ENCODE results near the gene PROZ.
"Not testable (repeated sequence)": the region's sequence is repeated elsewhere in the genome, so short reads cannot be mapped to it uniquely, and the experiment has no call there.

The PROZ gene, protein sequence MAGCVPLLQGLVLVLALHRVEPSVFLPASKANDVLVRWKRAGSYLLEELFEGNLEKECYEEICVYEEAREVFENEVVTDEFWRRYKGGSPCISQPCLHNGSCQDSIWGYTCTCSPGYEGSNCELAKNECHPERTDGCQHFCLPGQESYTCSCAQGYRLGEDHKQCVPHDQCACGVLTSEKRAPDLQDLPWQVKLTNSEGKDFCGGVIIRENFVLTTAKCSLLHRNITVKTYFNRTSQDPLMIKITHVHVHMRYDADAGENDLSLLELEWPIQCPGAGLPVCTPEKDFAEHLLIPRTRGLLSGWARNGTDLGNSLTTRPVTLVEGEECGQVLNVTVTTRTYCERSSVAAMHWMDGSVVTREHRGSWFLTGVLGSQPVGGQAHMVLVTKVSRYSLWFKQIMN

DNA sequence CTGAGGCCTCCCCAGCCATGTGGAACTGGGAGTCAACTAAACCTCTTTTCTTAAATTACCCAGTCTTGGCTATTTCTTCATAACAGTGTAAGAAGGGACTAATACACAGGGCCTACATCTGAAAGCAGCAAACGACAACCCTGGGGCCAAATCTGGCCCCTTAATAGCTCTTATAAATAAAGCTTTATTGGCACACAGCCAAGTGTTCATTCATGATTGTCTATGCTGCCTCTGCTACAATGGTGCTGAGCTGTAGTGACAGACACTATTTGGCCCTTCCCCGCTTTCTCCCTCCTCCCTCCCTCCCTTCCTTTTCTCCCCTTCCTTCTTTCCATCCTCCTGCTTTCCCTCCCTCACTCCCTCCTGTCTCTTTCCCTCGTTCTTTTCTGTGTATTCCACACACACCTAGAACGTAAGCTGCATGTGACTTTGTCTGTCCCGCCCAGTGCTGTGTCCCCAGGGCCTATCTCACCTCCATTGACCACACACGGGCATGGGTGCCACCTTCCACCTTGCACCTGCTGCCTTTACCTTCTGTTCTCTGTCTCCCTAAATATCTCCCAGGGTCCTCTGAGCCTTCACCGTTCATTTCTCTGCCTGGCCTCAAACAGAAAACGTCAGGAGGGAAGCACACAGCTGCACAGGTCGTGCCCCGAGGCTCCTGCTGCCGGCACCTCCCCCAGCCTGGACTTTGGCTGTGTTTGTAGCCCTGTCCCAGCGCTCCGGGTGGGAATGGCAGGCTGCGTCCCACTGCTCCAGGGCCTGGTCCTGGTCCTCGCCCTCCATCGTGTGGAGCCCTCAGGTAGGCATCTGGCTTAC is at the start of gene PROZ:
PROZ (plus strand) TSS at position 720 of the 819 bp plus-strand sequence; CDS start at position 733, 13 bp downstream.
- no peak for DNase-seq (ENCODE audit: low read depth, low spot score)

DNA sequence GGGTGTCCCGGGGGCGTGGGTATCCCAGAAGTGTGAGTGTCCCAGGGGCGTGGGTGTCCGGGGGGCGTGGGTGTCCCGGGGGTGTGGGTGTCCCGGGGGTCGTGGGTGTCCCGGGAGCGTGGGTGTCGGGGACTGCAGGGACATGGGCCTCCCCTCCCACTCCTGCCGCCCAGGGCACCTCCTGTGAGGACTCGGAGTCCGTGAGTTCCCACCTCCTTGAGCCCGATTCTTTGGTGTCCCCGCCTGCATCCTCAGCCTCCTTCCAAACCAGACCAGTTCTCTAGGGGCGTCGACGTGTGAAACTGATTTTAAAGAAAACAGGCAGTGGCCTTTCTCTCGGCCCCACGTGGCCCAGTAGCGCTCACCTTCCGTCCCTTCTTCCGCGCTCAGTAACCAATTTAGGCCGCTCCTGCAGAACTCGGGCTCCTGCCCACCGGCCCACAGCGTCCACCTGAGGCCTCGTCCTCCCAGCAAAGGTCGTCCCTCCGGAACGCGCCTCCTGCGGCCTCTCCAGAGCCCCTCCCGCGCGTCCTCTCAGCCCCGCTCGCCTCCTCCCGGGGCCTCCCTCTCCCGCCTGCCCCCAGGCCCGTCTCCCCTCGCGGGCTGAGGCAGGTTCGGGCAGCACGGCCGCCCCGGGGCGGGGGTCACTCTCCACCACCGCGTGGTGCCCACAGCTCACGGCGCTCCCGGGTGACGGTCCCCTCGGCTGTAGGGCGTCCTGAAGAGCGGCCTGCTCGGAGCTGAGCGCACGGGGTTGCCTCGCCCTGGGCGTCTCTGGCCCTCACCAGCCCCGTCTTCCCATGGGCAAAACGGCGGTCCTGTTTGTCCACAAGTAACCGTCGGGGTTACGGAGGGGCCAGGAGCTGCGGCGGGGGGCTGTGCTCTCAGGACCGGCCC is 49.0 kb upstream of the PROZ start:
- DNase-seq (ENCODE audit: low read depth, low spot score) = no peak

DNA sequence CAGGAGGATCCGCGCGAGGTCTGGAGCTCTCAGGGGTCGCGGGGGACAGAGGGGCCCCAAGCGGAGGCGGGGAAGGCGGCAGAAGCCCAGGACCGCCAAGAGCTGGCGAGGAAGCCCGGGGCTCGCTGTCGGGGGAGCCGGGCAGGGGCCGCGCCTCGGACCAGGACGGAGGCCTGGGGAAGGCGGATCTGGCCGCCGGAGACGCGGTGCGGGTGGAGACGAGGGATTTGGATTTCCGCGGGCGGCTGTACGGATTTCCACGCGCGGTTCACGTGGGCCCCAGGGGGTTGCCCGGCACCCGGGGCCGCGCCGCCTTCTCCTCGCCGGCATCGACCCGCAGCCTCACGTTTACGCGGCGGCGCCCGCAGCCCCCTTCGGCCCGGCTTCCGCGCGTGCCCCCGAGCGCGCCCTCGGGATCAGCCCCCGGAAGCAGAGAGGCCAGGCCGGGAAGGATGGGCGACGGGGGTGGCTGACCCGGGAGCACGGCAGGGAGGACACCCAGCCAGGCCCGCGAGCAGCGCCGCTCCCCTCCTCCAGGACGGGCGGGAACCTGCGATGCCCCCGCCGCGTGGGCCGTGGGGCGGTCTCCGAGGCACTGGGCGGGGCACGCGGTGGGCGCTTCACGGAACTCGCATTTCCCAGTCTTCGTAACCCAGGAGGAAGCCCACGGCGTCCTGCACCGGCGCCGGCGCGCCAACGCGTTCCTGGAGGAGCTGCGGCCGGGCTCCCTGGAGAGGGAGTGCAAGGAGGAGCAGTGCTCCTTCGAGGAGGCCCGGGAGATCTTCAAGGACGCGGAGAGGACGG is 48.2 kb upstream of the PROZ start:
- no peak for DNase-seq (ENCODE audit: low read depth, low spot score)

DNA sequence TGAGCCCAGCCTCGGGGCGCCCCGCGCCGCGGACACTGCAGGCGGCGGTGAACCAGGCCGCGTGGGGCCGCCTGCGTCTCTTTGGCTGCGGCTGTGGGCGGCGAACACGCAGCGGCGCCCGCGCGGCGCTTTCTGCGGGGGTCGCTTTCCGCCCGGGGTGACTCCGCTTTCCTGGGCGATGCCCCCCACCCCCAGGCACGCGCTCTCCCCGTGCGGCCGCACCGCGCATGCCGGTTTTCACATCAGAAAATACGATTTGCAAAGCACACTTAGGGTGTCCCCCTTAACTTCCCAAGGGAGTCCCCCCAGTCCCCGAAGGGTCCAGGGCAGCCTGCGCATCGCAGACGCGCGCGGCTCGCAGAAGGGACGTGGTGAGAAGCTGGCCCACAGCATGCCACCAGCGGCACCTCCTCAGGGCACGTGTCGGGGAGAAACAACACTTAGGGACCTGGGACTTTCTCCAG is 47.6 kb upstream of the PROZ start:
- no peak for DNase-seq (ENCODE audit: low read depth, low spot score)

DNA sequence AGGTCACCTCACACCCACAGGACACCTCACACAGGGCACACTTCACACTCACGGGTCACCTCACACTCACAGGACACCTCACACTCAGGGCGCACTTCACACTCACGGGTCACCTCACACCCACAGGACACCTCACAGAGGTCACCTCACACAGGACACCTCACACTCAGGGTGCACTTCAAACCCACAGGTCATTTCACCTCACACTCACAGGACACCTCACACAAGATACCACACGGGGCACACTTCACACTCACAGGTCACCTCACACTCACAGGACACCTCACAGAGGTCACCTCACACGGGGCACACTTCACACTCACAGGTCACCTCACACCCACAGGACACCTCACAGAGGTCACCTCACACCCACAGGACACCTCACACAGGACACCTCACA is 46.6 kb upstream of the PROZ start:
- not testable (repeated sequence) for DNase-seq (ENCODE audit: low read depth, low spot score)

DNA sequence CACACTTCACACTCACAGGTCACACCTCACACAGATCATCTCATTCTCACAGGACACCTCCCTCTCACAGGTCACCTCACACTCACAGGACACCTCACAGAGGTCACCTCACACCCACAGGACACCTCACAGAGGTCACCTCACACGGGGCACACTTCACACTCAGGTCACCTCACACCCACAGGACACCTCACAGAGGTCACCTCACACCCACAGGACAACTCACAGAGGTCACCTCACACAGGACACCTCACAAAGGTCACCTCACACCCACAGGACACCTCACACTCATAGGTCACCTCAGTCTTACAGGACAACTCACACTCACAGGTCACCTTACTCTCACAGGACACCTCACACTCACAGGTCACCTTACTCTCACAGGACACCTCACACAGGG is 46.0 kb upstream of the PROZ start:
- DNase-seq (ENCODE audit: low read depth, low spot score) = not testable (repeated sequence)

DNA sequence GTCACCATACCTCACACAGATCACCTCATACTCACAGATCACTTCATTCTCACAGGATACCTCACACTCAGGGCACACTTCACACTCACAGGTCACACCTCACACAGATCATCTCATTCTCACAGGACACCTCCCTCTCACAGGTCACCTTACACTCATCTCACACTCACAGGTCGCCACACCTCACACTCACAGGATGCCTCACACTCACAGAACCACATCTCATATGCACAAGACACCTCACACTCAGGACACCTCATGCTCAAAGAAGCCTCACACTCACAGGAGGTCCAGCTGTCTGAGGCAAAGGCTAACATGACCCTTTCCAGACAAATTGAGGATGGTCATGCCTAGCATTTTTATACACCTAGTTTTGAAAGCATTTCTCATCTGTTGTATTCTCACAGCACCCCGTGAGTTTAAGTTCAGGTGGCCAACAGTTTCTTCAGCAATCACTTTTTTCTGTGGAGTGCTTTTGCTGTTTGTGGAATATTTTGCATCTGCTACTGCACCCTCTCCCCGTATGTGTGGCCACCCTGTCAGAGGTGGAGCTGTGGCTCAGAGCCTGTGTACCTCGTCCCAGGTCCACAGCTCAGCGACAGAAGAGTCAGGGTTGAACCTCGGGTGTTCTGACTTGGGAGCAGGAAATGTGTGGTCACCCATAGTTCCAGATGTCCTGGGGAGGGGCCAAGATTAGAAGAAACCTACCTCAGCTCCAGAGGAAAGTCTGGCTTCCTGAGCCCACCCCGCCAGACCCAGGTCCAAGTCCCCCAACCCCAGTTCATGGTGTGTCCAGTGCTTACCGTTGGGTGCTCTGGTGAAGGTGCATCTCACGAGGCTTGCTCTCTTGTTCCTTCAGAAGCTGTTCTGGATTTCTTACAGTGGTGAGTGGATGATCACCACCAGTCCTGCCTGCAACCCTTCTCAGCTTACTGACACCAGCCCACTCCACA is 45.3 kb upstream of the PROZ start:
- no peak for DNase-seq (ENCODE audit: low read depth, low spot score)

DNA sequence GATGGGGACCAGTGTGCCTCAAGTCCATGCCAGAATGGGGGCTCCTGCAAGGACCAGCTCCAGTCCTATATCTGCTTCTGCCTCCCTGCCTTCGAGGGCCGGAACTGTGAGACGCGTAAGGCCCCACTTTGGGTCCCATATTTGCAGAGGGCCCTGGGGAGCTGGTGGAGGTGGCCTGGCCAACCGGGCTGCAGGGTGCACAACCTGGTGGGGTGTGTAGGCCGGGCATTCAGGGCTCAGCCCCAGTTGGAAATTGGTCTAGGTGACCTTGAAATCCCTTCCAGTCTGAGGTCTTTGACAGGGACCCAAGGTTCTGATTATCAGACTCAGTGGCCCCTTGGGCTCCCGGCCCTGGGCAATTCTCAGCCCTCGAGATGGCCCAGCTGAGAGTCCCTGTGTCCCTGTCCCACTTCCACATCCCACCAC is 44.6 kb upstream of the PROZ start:
- no peak for DNase-seq (ENCODE audit: low read depth, low spot score)

DNA sequence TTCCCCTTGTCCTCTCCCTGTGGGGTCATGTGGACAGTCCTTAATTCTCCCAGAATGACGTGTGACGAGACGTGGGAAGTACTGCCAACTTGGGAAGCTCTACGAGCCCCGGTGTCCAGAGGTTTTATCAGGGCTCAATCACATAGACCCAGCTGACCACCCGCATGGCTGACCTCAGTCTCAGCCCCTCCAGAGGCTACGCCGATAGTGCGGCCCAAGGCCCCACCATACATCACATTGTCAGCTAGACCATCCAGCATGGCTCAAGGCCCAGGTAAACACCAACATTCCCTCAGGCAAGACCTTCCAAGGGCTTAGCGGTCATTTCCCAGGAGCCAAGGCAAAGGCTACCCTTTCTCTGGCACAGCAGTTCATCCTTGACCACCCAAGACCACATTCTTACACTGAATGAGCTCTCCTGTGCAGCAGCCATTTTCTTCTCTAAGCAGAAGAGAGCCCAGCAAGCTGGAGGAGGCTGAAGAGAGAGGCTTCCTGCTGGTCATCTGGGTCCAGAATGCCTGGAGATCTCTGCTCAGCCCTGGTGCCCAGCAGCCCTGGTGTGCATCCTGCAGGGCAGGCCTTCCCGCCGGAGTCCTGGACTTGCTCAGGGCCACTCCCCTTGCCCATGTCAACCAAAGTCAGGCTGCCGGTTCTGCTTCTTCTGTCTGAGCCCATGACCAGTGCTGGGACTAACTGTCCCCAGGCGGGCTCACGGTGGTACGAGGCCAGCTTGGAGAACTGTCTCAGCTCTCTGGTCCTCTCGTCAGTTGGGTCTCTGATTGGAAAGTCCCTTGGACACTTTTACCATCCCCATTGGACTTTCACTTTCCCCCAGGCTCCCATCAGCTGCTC is 43.7 kb upstream of the PROZ start:
- no peak for DNase-seq (ENCODE audit: low read depth, low spot score)

DNA sequence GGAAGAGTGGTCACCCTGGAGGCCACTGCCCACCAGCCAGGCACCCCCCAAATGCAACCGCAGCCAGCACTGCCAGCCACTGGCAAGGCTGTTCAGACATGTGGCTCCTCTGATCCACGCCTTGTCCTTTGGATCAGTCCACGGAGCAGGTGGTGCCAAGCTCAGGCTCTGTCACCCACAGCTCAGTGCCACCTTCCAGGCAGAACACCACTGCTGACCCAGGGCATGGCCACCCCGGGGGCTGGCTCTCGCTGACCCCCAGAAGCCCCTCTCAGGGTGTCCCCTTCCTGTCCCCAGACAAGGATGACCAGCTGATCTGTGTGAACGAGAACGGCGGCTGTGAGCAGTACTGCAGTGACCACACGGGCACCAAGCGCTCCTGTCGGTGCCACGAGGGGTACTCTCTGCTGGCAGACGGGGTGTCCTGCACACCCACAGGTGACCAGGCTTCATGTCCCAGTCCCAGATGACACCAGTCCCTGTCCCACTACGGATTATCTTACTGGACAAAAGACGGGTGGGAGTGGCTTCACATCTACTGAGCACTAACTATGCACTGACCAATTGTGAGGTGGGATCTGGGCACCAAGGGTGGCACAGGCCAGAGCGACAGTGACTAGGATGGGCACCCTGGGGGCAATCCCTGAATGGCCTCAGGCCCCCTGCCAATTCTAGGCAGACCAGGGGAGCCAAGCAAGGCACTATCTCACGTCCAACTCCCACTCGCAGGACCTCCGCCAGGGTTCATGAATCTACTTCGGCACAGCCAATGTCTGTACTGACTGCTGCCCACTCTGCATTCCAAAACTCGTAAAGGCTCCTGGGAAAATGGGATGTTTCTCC is 42.9 kb upstream of the PROZ start:
- no peak for DNase-seq (ENCODE audit: low read depth, low spot score)

DNA sequence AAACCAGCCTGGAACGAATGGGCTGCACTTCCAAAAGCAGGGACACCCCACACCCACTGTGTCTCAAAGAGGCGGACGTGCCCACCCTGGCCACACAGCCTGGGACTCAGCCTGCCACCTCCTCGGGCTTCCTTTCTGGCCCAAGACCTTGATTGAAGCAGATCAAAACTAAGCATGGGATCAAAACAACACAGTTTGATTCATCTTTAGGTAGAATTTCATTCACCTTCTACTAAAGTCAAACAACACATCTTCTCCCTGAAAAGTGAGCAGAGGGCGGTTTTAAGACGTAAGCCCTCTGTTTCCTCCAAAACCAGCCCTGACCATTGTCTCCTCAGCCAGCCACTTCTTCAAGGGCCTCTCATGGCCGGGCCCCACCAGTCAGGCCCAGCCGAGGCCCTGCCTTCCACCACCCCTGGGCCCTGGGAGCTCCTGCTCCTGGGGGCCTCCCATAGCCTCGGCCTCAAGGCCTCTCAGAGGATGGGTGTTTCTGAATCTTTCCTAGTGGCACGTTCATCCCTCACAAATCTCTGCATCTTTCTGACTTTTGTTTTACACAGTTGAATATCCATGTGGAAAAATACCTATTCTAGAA is 42.1 kb upstream of the PROZ start:
- no peak for DNase-seq (ENCODE audit: low read depth, low spot score)

DNA sequence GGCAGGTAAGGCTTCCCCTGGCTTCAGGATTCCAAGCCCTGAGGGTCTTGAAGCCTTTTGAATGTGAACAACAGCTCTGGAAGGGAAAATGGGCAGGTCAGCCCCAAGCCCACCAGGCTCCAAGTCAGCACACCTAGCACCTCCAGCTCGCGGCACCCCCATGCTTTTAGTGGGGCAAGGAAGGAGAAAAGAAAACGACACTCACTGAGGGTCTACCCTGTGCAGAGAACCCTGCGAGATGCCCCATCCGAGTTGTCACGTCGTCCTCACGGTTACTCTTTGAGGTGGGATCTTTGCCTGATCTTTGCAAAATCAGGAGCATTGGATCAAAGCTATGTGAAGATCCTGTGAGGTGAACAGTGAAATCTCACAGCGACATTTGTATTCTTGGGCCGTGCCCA is 41.6 kb upstream of the PROZ start:
- no peak for DNase-seq (ENCODE audit: low read depth, low spot score)

DNA sequence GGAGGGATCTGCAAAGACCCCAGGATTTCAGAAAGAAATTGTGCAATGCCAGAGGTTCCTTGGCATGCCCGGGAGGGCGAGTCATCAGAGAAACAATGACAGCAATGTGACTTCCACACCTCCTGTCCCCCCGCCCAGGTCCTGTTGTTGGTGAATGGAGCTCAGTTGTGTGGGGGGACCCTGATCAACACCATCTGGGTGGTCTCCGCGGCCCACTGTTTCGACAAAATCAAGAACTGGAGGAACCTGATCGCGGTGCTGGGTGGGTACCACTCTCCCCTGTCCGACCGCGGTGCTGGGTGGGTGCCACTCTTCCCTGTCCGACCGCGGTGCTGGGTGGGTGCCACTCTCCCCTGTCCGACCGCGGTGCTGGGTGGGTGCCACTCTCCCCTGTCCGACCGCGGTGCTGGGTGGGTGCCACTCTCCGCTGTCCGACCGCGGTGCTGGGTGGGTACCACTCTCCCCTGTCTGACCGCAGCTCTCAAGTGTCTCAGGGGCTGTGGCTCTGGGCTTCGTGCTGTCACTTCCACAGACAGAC is 41.0 kb upstream of the PROZ start:
- no peak for DNase-seq (ENCODE audit: low read depth, low spot score)

DNA sequence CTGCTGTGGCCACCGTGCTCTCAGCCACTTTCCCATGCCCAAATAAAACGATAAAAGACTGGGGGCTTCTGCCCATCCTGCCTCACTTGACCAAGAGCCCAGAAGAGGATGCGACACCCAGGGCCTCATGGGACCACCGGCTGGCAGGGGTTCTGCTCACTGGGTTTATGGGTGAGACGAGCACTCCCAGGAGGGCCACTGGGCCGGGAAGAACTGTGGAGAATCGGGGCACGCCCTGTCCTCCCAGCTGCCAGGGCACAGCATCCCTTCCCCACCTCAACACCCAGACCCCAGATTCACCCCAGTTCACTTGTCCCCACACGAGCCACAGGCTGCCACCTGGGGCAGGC is 40.6 kb upstream of the PROZ start:
- DNase-seq (ENCODE audit: low read depth, low spot score) = no peak

DNA sequence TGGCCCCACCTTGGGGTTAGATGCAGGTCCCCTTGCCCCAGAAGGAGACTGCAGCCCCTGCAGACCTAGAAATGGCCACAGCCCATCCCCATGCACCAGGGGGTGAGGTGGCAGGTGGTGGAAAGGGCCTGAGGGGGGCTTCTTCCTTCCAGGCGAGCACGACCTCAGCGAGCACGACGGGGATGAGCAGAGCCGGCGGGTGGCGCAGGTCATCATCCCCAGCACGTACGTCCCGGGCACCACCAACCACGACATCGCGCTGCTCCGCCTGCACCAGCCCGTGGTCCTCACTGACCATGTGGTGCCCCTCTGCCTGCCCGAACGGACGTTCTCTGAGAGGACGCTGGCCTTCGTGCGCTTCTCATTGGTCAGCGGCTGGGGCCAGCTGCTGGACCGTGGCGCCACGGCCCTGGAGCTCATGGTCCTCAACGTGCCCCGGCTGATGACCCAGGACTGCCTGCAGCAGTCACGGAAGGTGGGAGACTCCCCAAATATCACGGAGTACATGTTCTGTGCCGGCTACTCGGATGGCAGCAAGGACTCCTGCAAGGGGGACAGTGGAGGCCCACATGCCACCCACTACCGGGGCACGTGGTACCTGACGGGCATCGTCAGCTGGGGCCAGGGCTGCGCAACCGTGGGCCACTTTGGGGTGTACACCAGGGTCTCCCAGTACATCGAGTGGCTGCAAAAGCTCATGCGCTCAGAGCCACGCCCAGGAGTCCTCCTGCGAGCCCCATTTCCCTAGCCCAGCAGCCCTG is 40.0 kb upstream of the PROZ start:
- no peak for DNase-seq (ENCODE audit: low read depth, low spot score)

DNA sequence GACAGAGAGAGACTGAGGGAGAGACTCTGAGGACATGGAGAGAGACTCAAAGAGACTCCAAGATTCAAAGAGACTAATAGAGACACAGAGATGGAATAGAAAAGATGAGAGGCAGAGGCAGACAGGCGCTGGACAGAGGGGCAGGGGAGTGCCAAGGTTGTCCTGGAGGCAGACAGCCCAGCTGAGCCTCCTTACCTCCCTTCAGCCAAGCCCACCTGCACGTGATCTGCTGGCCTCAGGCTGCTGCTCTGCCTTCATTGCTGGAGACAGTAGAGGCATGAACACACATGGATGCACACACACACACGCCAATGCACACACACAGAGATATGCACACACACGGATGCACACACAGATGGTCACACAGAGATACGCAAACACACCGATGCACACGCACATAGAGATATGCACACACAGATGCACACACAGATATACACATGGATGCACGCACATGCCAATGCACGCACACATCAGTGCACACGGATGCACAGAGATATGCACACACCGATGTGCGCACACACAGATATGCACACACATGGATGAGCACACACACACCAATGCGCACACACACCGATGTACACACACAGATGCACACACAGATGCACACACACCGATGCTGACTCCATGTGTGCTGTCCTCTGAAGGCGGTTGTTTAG is 39.2 kb upstream of the PROZ start:
- no peak for DNase-seq (ENCODE audit: low read depth, low spot score)
